ENCODE results near the gene MRPL36.

DNA sequence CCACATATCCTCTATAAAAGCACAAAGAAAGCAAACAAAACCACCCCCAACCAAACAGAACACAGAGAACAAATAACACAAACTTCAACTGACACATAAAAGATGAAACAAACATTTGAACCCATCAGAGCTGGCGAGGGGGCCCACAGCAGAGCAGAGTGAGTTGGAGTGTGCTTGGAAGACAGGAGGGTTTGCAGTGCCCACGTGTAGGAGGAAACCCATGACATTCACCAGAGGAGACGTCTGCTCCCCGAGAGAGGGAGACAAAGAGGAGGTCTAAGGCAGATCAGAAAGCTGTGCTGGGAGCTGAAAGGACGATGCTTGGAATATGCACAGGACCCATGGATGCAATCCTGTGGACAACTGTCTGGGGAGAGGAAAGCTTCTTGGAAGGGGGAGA is 27.0 kb downstream of the MRPL36 start:
- peak; percentile 13 to 34 for TF ChIP-seq CTCF (conservative IDR thresholded peaks at IDR 0.05 in 1 of 2, IDR thresholded peaks at IDR 0.05 in 1 of 2; ENCODE audit: extremely low read depth in 1 of 2, insufficient read depth in 1 of 2, low read depth in 1 of 2, low read length in 2 of 2)
- TF ChIP-seq EZH2 (IDR thresholded peaks at IDR 0.05; ENCODE audit: borderline replicate concordance, low read length), result no peak
